Gastrocnemius medialis (tissue), 4 donors: ENCODE data around the gene OSCP1.

Source experiments
- CTCF ChIP-seq, 5 experiments: fragments of 450-650 bp in 3 of 5; fragments of 200-600 bp in 2 of 5; sonication (generic) in 2 of 5; IDR thresholded peaks in 4 of 5; conservative IDR thresholded peaks in 1 of 5; 1 replicate in 4 of 5; 2 replicates in 1 of 5; pipeline ENCODE4 v1.5.1; 2016 to 2019; ENCODE audit warnings: antibody characterized with exemption in 5 of 5, mild to moderate bottlenecking in 3 of 5, moderate library complexity in 3 of 5
- POLR2A ChIP-seq, 2 donors: fragments of 450-650 bp; IDR thresholded peaks; one replicate each; pipeline ENCODE4 v1.6.1; 2017; ENCODE audit warnings: antibody characterized with exemption in 2 of 2, mild to moderate bottlenecking in 2 of 2, moderate library complexity in 2 of 2

DNA sequence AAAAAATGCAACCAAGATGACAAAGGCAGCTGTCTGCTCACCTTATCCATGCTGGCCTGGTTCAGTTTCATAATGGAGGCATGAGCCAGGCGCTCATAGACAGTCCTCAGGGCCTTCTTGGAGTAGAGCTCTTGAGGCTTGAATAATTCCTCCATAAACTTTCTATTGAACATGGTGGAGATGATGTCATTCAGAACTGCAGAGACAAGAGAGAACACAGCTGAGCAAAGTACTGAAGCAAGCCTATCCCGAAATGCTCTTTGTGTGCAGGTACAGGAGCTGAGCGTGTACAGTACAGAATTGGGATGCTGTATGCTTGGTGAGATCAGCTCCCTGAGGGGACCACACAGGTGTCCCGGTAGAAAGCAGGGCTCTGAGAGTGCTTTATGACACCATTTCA, 11.5 kb downstream of the OSCP1 start:
- no peak for TF ChIP-seq CTCF (IDR thresholded peaks at IDR 0.05 in 4 of 5, conservative IDR thresholded peaks at IDR 0.05 in 1 of 5)
- no peak for TF ChIP-seq POLR2A (IDR thresholded peaks at IDR 0.05)
